Stimulated activated CD4-positive, alpha-beta T cell treated with anti-CD3 and anti-CD28 coated beads, Interleukin-15, amount 100 ng/mL, for 48 hours (primary cell): ENCODE data around the gene TRIM62.

Experiments
- DNase-seq, 2 donors: peaks; one replicate each; pipeline ENCODE4 v3.0.0-alpha.2; 2020; ENCODE audit warnings: low read depth in 2 of 2

Gene TRIM62

DNA sequence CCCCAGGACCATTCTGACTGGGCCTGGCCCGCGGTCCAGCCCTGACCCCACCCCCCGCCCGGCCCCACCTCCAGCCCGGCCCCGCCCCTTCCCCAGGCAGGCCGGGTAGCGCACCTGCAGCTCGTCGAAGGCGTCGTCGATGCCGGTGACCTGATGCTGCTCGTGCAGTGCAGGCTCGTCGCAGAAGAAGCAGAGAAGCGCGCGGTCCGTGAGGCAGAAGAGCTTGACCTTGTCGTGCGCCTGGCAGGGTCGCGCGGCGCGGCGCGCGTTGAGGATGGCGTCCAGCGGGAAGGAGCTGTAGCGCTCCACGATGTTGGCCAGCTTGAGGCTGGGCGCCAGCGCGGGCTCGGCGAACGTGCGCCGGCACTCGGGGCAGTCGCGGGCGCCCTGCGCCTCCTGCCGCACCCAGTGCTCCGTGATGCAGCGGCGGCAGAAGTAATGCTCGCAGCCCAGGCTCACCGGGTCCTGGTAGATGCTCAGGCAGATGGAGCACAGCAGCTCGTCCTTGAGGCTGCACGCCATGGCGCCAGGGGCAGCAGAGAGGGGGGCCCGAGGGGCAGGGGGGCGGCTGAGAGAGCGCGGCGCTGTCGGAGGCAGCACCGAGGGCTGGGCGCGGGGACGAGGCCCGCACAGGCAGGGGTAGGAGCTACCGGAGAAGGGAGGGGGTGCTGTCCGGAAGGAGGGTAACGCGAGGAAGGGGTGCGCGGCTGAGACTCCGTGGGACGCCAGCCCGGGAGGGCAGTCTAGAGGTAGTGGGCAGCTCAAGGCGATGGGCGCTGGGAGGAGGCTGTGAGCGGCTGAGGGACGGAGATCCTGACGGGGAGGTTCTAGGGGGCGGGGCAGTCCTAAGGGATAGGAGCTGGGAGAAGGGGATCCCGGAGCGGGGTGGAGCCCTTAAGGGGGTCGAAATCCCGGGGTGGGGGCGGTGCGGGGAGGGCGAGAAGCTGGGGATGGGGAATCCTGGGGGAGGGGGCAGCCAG lies 642 bp downstream of the TRIM62 start:
- DNase-seq: peak; percentile 12 to 62

DNA sequence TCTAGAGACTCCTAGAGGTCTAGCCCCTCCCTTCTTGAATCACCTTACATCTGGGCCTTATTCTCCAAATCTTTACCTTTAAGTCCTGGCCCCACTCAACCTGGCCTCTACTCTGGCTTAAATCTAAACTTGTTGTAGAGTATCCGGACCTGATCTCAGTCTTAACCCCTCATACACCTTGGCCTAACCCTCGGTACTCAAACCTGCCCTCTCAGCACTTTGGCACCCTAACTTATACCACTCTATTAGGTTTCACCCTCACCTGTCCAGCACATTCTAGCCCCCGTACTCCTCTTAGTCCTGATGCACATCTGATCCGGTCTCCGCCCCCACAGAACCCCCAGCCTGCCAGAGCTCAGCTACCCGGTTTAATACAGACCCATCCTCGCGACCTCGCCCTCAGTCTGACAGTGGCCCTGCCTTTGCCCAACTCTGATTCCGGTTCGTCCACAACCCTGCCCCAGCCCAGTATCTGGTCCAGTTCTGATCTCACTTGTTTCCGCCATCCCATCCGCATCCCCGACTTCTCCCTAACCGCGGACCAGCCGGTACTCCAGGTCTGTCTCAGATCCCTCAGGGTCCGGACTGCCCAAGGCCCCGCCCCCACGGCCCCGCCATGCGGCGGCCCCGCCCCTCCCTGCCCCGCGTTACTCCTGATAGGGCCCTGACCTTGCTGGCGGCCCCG lies 1.5 kb downstream of the TRIM62 start:
- DNase-seq: peak in 1 of 2 donors; percentile 84

DNA sequence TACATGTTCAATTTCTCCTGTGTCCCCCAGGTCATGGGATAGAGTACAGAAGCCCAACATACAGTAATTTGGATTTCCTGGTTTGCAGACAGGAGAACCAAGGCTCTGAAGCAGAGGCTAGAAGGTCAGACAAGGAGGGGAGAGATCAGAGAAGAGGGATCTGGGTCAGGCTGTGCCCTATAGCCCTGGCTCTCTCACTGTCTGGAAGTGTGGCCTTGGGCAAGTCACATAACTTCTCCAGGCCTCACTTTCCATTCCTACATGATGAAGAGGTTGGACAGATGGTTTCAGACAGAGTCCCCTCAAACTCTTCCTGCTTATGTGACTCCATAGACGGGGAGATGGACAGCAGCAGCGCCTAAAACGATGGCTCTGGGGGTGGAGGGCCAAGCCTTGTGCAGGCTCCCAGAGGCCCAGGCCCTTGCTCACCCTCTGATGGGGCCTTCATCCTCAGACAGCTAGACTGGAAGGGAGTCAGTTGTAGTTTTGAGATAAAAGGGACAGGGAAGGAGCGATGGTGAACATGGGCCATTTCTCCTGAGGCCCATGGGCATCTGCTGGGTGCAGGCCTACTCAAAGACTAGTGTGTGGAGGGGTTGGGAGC lies 2.9 kb downstream of the TRIM62 start:
- DNase-seq: no peak

DNA sequence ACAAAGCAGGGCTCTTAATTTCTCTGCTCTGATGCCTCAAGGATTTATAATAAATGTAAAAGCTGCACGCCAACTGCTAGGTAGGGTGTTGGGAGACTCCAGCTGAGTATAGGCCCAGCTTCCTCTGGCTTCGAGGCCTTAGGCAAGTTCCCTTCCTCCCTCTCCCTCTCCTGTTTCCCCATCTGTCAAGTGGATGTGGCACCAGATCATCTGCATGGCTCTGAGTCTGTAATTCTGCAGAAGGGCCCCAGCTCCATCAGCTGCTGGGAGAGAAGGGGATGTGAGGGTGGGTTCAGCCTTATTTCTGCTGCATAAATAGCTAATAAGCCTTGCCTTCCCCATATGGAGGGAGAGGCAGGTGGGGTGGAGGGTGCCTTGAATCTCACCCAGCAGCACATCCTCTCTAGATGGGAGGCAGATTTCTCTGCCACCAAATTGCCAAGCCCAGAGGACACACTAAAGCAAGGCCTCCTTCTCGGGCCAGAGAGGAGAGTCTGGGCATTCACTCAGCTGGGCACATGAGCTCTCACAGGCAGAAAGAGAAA lies 3.8 kb downstream of the TRIM62 start:
- DNase-seq: no peak

DNA sequence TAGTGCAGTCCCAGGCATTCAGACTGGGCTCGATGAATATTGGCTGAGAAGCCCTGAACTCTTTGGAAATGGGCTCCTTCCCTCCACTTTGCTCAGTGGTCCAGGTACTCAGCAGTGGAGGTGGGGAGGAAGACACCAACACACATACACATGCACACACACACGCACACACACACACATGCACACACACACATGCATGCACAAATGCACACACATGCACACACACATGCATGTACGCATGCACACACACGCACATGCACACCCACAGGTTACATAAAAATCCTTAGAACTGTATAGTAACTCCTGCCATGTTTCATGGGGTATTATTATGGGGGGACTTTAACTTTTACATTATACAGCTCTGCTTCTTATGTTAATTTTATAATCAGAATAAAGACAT lies 5.0 kb downstream of the TRIM62 start:
- DNase-seq: no peak

DNA sequence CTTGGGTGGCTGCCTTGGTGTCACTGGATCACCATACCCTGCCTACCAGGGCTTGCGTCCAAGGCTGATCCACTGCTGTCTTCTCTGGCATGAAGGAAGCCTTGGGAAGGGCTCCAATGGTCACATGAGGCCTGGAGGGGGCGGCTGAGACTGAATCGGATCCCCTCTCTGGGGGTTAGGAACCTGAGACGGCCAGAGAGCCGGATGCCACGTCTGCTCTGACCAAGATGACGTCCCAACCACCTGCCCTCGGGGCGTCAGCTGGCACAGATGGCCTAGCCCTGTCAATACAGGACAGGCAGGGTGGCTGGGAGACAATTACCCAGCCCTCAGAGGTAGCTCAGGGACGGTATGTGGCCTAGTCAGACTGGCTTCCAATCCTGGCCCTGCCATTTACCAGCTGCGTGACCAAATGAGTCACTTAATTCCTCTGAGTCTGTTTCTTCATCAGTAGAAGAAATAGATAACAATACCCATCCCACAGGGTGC lies 5.4 kb downstream of the TRIM62 start:
- no peak for DNase-seq

DNA sequence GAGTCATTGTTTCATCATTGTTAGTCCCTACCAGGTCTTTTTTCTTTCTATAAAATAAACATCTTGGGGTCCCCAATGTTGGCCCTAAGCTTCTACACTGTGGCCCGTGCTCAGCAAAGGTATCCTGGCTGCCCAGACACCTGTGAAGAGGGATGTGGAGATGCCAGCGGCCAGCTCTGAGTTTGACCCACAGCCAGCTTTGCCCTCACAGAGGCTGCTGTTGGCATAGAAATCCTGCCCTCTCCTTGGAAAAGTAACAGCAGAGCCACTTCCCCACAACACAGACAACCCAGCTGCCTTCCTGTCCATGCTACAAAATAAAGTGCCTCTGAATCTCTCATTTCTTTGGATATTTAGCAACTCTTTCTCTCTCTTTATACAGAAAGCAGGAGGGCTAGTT lies 6.0 kb downstream of the TRIM62 start:
- no peak for DNase-seq

DNA sequence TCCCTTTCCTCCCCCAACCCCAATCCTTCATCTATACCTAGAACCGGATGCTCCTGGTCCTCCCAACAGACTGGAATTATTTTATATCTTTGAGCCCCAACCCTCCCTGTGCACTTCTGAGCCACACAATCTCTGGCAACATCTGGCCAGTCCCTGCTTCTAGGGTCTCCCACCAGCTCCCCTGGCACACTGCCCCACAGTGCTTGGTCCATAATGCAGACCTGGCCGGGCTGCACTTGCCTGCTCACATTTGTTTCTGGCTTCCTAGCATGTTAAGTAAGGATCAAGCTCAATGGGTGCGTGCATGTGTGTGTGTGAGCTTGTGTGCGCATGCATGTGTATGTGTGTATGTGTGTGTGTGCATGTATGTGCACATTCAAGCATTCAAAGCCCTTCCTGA lies 8.8 kb downstream of the TRIM62 start:
- DNase-seq: no peak

DNA sequence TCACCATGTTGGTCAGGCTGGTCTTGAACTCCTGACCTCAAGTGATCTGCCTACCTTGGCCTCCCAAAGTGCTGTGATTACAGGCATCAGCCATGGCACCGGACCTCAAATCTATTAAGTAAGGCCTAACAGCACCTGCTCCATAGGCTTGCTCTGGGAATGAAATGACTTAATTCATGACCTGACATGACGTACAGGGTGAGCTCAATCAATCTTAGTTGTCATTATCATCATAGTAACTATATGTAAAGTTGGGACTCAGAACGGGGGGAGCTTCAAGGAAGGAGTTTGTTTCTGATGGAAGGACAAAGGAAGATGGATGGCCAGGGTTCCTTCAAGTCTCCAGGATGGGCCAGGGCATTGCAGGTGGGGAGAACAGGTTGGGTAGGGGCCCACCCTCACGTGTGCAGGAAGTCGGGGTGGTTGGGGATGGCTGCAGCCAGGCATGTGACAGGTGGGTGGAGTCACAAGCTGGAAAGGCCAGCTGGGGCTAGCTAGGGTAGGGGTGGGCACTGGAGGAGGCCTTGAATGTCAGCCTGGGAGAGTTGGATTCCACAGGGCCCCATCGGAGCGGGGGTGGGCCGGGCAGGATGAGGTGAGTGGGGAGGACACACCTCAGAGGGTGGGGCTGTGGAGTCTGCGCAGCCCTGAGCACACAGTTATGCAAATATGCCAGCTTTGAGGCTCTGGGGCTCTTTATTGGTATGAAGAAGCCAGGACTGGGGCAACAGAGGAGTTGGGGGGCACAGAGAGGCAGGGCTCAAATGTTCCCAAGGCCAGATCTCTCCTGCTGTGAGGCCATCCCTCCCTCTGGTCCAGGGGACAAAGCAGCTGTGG lies 9.6 kb downstream of the TRIM62 start:
- no peak for DNase-seq

DNA sequence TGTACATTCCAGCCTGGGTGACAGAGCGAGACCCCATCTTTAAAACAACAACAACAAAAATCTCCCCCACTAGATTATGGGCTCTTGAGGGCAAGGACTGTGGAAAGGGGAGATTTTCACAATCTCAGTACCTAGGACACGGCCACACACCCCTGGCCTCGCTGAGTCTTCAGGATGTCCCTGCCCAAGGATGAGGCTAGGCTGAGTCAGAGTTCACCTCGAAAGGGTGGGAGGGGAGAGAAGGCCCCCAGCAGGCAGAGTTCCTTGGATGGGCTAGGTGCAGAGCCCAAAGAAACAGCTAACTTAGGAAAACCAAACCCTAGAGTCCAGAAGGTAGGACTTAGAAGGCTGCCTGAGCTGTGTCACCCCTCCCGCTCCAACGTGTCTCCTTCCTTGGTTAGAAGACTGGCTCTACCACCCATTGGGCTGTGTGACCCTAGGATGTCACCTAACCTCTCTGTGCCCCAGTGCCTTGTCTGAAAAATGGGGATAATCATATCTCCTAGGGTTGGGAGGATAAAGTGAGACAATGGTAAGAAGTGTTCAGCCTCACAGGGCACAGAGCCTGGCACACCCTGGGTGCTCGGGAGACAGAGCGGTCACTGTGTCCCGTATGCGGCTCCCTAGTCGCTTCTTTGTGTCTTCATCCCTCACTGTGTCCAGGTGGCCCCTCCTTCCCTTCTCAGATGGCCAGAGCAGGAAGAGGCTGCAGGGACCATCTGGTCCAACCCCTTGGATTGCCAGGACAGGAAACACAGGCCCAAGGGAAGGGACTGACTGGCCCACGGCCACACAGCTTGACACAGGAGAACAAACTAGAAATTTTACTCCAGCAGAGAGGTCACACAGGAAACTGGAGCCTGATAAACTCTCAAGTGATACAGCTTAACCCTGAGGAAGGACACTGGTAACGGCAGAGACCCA lies 11.2 kb downstream of the TRIM62 start:
- DNase-seq: no peak

DNA sequence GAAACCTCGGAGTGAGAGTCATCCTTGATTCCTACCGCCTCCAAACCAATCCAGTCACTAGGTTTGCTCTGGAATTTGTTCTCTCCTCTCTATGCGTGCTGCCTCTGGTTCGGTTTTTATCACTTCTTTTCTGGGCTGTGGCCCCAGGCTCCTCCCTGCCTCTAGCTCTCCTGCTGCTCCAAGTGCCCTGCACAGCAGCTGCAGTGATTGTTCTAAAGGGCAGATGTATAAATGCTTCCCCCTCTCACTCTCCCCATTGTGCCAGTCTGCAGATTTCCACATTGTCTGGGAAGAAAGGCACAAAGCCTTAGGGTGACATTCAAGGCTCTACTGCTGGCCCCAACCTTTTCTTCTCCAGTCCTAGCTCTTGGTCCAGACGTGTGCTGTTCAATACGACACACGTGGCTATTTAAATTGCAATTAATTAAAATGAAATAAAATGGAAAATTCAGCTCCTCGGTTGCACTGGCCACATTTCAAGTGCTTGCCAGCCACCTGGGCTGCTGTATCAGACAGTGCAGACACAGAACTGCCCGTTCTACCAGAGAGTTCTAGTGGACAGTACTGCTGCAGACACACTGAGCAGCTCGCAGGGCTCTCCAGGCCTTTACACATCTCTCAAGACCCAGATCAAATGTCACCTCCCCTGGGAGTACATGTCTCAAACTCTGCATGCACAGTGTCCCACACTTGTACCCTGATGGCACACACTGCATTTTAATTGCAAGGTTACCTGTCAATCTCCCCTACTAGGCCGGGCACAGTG lies 12.4 kb downstream of the TRIM62 start:
- no peak for DNase-seq

DNA sequence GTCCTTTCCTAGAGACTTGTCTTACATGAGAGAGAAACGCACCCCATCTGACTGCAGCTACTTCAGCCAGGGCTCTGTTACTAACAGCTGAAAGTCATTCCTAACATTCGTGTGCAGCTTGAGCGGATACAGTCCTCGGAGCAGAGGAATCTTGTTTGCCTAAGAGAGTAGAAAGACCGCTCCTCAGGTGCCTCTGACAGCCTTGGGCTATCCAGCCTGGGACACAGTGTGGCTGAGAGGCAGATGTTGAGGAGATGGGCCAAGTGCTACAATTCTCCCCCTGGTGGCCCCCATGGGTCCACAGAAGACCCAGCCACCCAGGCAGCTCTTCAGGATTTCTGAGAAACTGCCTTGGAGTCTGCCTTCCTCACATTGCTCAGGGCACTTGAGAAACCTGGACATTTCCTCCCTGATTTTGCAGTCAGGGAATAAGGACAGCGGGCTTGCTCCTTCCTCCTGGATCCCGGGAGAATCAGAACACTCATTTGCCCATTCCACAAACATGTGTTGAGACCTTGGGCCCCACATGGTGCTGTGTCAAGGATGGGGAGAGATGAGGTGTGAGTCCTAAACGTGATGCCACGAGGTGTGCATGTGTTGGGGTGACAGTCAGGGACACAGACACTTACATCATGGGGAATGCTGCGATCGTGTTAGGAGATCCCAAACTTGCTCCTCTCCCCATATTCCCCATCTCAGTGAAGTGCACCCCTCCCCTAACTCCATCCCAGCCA lies 13.1 kb downstream of the TRIM62 start:
- no peak for DNase-seq

DNA sequence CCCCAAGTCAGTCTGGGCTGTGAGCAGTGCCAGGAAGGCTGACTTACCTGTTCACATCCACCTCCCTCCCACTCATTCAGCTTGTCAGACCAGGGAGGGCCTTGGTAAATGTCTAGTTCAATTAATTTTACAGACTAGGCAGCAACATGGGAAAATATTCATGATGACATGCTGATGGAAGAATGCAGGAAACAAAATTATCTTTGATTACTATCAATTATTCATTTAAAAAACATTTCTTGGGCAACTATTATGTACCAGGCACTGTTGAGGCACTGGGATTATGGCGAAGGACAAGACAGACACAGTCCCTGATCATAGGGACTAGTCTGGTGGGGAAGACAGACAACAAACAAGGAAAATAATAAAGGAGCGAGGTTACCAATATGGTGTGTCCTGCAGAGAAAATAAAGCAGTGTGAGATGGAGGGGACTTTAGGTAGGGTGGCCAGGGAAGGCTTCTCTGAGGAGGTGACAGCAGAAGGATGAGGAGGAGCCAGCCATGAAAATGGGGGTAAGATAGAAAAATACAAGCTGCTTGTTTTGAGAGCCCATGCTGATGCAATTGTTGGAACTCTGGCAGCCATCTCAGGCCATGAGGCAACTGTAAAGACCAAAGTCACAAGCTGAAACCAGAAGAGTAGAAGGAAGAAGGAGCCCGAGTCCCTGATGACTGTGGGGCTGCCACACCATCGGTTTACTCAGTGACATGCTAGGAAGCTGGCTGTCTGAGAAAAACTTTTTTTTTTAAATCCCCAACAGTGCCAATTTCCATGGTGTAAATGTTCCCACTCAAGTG lies 14.0 kb downstream of the TRIM62 start:
- no peak for DNase-seq

DNA sequence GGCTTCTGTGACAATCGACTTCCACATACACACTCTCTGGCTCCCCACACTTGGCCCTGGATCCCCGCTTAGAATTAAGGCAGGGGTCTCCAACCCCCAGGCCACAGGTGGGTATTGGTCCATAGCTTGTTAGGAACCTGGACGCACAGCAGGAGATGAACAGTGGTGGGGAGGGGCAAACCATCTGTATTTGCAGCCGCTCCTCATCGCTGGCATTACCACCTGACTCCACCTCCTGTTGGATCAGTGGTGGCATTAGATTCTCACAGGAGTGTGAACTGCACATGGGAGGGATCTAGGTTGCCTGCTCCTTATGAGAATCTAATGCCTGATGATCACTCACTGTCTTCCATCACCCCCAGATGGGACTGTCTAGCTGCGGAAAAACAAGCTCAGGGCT lies 16.0 kb downstream of the TRIM62 start:
- no peak for DNase-seq

DNA sequence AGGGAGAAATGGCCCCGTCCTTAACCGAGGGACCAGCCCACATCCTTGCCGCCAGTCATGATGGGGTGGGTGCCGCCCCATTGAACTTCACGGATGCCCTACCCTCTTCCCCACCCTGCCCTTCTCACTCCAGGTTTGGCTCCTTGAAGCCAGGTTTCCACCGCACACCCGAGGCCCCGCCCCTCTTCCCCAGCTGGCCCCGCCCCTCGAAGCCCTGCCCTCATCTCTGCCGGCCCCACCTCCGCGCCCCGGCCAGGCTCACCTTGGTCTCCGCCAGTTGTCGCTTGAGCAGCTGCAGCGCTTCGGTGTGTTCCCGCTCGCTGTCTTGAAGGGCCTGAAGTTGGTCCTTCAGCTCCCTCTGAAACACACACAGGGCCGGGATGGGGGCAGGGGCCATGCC lies 16.6 kb downstream of the TRIM62 start:
- DNase-seq: no peak

DNA sequence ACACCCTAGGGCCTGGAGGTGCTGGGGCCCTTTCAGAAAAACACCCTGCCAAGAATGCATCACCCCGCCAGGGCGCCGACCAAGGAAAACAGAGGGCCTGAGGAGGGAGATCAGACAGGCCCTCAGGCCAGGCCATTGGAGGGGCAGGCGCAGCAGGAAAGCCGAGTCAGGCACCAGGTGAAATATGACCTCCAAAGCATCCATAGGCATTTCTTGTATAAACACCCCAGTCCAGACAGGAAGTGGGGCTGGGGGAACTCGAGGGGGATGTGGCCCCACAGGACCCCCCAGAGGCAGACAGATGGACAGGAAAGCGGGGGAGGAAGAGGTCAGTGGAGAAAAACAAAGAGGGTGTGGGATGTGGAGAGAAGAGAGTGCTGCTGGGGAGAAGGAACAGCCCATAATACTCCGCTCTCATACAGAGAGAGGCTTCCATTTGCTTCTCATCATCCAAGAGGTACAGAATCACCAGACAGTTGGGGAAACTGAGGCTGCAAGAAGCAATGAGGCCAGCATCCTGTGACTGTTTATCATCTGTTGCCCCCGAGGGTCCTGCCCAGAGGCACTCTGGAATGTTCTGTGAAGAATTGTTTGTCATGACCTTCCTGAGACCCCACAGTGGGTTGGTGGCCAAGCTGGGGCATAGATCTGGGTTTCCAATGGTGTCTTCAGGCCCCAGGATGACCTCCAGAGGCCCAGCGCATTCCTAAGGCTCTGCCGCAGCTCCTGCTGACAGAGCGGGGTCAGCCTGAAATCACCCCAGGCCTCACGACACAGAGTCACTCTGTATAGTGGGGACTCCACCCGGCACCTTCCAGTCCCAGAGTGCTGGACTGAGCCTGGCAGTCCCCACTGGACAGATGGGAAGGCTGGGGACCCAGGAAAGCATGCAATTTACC lies 18.0 kb downstream of the TRIM62 start:
- DNase-seq: no peak

DNA sequence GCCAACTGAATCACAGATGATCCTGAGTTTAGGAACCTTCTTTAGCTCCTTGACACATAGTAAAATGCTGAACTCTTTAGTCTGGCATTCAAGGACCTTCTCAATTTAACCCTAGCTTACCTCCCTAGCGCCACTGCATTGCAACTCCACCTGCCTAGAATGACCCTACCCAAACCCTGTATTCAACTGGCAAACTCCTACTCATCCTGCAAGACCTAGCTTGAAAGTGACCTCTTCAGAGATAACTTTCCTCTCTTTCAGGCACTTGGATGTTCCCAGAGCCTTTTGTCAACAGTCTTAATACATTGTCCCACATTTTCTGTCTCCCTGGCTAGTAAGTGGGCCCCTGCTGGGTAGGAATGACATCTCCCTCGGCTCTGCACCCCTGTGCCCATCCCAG lies 19.7 kb downstream of the TRIM62 start:
- no peak for DNase-seq
